ENCODE measurements around the gene STK31. TPM values are rescaled to one million over a fixed set of nuclear protein-coding genes. Genes with fewer than 3 reads are reported as not detected.
"Not testable (repeated sequence)": the region's sequence is repeated elsewhere in the genome, so short reads cannot be mapped to it uniquely, and the experiment has no call there.

Gene STK31
- total RNA-seq, 1 donor from 2014 or later = 0.12 TPM

- no peak for DNase-seq (ENCODE audit: low read depth)
- peak within 1 kb of the TSS; percentile 73 for H3K4me3 ChIP-seq (ENCODE audit: low read depth, low read length)
- TF ChIP-seq CTCF (conservative IDR thresholded peaks at IDR 0.05; ENCODE audit: low read depth, low read length) = peak; percentile 70
Measured at GRCh38 chr7:23679898-23680413, 30.1 kb upstream of the STK31 start, which contains the start of gene FAM221A. Gene FAM221A (plus strand): TSS chr7:23680199. CDS start chr7:23680219, 20 bp downstream.

- H3K4me3 ChIP-seq (ENCODE audit: low read depth, low read length) = peak overlapping the region; percentile 73
- DNase-seq (ENCODE audit: low read depth) = no peak
- TF ChIP-seq CTCF (conservative IDR thresholded peaks at IDR 0.05; ENCODE audit: low read depth, low read length) = no peak
Measured at GRCh38 chr7:23680414-23681405, 29.3 kb upstream of the STK31 start.

GRCh38 chr7:23684041-23684440 lies 26.0 kb upstream of the STK31 start:
- H3K4me3 ChIP-seq (ENCODE audit: low read depth, low read length); DNase-seq (ENCODE audit: low read depth): not testable (repeated sequence)

- no peak for TF ChIP-seq CTCF (conservative IDR thresholded peaks at IDR 0.05; ENCODE audit: low read depth, low read length)
- DNase-seq (ENCODE audit: low read depth) = no peak
- no peak overlapping the region for H3K4me3 ChIP-seq (ENCODE audit: low read depth, low read length)
Measured at GRCh38 chr7:23685731-23686130, 24.3 kb upstream of the STK31 start.

- no peak overlapping the region for H3K4me3 ChIP-seq (ENCODE audit: low read depth, low read length)
- no peak for TF ChIP-seq CTCF (conservative IDR thresholded peaks at IDR 0.05; ENCODE audit: low read depth, low read length)
- no peak for DNase-seq (ENCODE audit: low read depth)
Measured at GRCh38 chr7:23687011-23687410, 23.0 kb upstream of the STK31 start.

GRCh38 chr7:23689165-23689564 lies 20.9 kb upstream of the STK31 start:
- no peak overlapping the region for H3K4me3 ChIP-seq (ENCODE audit: low read depth, low read length)
- no peak for DNase-seq (ENCODE audit: low read depth)
- TF ChIP-seq CTCF (conservative IDR thresholded peaks at IDR 0.05; ENCODE audit: low read depth, low read length) = no peak

- no peak for TF ChIP-seq CTCF (conservative IDR thresholded peaks at IDR 0.05; ENCODE audit: low read depth, low read length)
- no peak for DNase-seq (ENCODE audit: low read depth)
Measured at GRCh38 chr7:23691320-23691719, 18.7 kb upstream of the STK31 start.

More at GRCh38 chr7:23691320-23691719, 18.7 kb upstream of the STK31 start:
- no peak overlapping the region for H3K4me3 ChIP-seq (ENCODE audit: low read depth, low read length)

All from epithelial cell of proximal tubule (primary cell).